ENCODE results near the gene MBTPS2. TPM values are rescaled to one million over a fixed set of nuclear protein-coding genes. Genes with fewer than 3 reads are reported as not detected.

Gene MBTPS2
- polyA plus RNA-seq, 10 donors = 20.5 to 30.9 (median 22.7) TPM

DNA sequence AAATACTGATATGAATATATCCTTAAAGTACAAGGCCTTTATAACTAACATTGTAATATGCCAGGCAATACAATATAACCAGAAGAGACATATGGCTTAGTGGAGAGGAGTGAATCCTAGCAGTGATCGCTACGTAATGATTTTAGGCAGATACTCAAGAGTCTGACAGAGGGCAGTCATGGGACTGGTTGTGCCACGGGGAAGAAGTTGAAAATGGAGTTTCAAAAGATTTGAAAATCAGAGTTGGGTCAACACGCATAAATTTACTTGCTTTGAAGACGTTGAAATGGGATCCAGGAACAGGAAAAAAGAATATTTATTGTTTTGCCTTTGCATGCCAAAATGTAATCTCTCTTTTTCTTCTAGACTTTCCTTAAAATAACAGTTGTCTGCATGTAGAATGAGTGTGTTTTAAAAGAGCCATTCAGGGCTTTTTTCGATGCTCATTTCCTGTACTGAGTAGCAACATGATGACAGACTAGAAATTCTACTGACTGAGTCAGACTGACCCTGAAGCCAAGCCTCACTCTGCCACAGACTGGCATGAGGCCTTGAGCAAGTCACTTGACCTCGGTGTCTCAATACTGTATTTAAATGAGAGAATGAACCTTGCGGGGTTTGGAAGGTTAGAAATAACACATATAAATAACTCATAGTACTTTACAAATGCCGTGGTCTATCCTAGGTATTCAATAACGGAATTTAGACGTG lies 93.0 kb downstream of the MBTPS2 start:
- peak in 1 of 3 donors; percentile 64 for DNase-seq

DNA sequence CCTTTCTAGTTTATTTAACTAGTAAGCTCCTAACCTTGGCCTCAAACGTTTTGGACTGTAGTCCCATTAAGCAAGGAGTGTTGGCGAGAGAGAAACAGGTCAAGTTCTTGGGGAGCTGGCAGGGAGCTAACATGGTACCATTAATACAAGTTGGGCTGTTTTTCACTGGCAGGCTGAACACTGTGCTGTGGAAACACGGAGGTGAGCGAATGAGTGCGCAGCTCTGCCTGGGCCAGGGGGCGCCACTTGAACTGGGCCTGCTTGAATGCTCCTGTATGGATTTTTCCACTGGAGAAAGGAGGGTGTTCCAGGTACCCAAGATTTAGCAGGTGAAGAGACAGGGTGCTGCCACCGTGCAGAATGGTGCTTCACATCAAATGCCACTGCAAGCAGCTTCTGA lies 93.7 kb downstream of the MBTPS2 start:
- DNase-seq = no peak

GRCh38 chrX:21934414-21934813 lies 95.0 kb downstream of the MBTPS2 start:
- no peak for DNase-seq

Other genes with a start within 250 kb of the MBTPS2 start
- 1 to 10 TPM in 2 of 10 donors, under 1 TPM in 8; 0.10 to 1.2 (median 0.64) TPM for gene KLHL34, start 181.3 kb upstream of the MBTPS2 start, polyA plus RNA-seq (ENCODE audit: insufficient read length in 10 of 10)
- gene SMPX, start 81.5 kb upstream of the MBTPS2 start, polyA plus RNA-seq (ENCODE audit: insufficient read length in 10 of 10) = 100 to 1,000 TPM; 174 to 330 (median 257) TPM
- gene YY2, start 16.4 kb downstream of the MBTPS2 start, polyA plus RNA-seq (ENCODE audit: insufficient read length in 10 of 10) = 1 to 10 TPM; 1.1 to 2.2 (median 1.7) TPM
- gene SMS, start 101.1 kb downstream of the MBTPS2 start, polyA plus RNA-seq (ENCODE audit: insufficient read length in 10 of 10) = 10 to 100 TPM; 69.0 to 99.4 (median 89.3) TPM
- gene PHEX, start 192.7 kb downstream of the MBTPS2 start, polyA plus RNA-seq (ENCODE audit: insufficient read length in 10 of 10) = 1 to 10 TPM in 4 of 10 donors, under 1 TPM in 6; 0.56 to 3.9 (median 0.97) TPM

All from muscle of back (tissue), 11 donors.